Heart left ventricle (tissue), 13 donors: ENCODE results near the gene RPL7A.

ENCODE experiments used
- CTCF ChIP-seq, 12 donors: fragments of 200-600 bp; sonication (generic) in 4 of 12; IDR thresholded peaks; one replicate each; pipeline versions ENCODE4 v1.5.0 to v1.8.0; 2018 to 2022; ENCODE audit warnings: antibody characterized with exemption in 12 of 12, mild to moderate bottlenecking in 5 of 12
- POLR2A ChIP-seq, 2 donors: fragments of 450-650 bp; IDR thresholded peaks; one replicate each; pipeline ENCODE4 v1.6.1; 2017; ENCODE audit warnings: antibody characterized with exemption in 2 of 2, mild to moderate bottlenecking in 2 of 2, moderate library complexity in 2 of 2
- donor health status: ischemic (EF 13 %, LVEDD 7.1; RV severe dilation, severe dysfunction).
- donor health status: DM: no; HTN: yes; CAD: no.
- donor health status: DM: no; HTN: no; CAD: no.
- donor health status: ischemic (EF 25% LVEDD 6.9; RV normal size, moderate dysfunction).
- donor health status: ischemic (EF 25% LVEDD 5.7; RV mildly dilated, moderate dysfunction).
- donor health status: ischemic (EF 35%, LVEDD 5.7; RV mildly dilated, moderate dysfunction).
- donor health status: nonischemic (EF 11% LVEDD 7.7; RV severe dilation, severe dysfunction).
- donor health status: DM: yes; HTN: yes; CAD: no.
- donor health status: PGD.
- donor health status: ischemic (EF 29% LVEDD 5.4; RV normal size, mild dysfunction).
- donor health status: nonischemic (EF 23%, LVEDD 6.1; RV moderate dilation, normal function).

- TF ChIP-seq CTCF (IDR thresholded peaks at IDR 0.05) (no peak), POLR2A (IDR thresholded peaks at IDR 0.05) (no peak)
These were observed 24.1 kb downstream of the RPL7A start for GRCh38 chr9:133372144-133372543.
